GM19035 (cell line): ENCODE measurements around the gene CHD9.

ENCODE experiments used
- ATAC-seq: cut with Tn5 transposase; IDR thresholded peaks from one replicate; pipeline ENCODE4 v1.9.1; 2021; ENCODE audit not compliant: unreplicated experiment

Gene CHD9

GRCh38 chr16:53123747-53124146 lies 69.0 kb downstream of the CHD9 start:
- no peak for ATAC-seq

- ATAC-seq: no peak
These were observed 71.6 kb downstream of the CHD9 start for GRCh38 chr16:53126390-53126789.

- ATAC-seq: no peak
These were observed 74.7 kb downstream of the CHD9 start for GRCh38 chr16:53129281-53130158.

GRCh38 chr16:53130159-53131049 lies 75.6 kb downstream of the CHD9 start:
- peak; percentile 80 for ATAC-seq

DNA sequence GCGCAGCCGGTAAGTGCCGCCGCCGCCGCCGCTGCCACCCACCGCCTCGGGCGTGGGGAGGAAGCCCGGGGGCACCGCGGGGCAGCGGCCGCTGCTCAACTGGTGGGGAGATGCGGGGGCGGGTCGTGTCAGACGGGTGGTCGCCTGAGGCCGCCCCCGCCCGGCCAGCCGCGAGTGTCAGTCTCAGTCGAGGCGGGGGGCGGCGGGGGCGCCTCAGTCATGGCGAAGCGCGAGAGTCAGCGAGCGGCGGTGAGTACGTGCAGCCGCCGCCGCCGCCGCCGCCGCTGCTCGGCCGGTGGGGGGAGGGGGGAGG lies 76.2 kb downstream of the CHD9 start:
- ATAC-seq: peak; percentile 1

GRCh38 chr16:53131363-53132071 lies 76.7 kb downstream of the CHD9 start:
- ATAC-seq: no peak

GRCh38 chr16:53132406-53132805 lies 77.6 kb downstream of the CHD9 start:
- ATAC-seq: no peak

DNA sequence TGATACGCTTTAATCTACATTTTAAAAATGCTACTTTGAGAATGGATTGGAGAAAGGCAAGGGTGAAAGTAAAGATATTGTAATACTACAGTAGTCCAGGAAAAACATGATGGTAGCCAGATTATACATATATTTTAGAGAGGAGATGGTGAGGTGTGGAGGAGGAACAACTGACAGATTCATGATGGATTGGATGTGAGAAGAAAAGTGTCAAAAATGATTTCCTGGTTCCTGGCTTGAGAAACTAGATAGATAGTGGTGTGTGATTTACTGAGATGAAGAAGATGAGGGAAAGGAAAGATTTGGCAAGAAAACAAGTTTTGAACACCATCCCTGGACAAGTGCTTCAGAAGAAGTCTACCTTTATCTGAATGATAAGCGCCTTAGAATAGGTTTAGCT lies 80.5 kb downstream of the CHD9 start:
- ATAC-seq: no peak

- no peak for ATAC-seq
These were observed 88.2 kb downstream of the CHD9 start for GRCh38 chr16:53142823-53143568.

DNA sequence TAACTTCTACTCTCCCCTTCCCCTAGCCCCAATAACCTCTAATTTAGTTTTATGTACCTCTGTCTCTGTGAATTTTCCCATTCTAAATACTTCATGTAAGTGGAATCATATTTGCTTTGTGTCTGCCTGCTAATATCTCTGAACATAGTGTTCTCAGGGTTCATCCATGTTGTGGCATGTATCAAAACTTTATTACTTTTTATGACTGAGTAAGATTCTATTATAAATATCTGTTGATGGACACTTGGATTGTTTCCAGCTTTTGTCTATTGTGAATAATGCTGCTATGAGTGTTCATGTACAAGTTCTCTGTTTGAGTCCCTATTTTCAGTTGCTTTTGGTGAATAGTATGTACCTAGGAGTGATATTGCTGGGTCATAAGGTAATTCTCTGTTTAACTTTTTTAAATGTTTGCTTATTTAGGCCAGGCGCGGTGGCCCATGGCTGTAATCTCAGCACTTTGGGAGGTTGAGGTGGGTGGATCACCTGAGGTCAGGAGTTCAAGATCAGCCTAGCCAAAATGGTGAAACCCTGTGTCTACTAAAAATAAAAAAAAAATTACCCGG lies 92.8 kb downstream of the CHD9 start:
- ATAC-seq: no peak

DNA sequence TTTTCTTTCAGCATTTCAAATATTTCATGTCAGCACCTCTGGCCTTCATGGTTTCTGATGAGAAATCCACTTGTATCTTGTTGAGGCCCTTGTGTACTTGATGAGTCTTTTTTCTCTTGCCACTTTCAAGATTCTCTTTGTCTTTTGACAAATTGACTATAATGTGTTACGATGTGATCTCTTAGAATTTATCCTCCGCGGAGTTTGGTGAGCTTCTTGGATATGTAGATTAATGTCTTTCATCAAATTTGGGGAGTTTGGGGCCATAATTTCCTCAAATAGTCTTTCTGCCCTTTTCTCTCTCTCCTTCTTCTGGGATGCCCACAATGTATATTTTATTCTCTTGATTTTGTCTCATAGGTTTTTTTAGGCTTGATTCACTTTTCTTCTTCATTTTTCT lies 96.0 kb downstream of the CHD9 start:
- no peak for ATAC-seq

- ATAC-seq: no peak
These were observed 97.5 kb downstream of the CHD9 start for GRCh38 chr16:53152329-53152728.

DNA sequence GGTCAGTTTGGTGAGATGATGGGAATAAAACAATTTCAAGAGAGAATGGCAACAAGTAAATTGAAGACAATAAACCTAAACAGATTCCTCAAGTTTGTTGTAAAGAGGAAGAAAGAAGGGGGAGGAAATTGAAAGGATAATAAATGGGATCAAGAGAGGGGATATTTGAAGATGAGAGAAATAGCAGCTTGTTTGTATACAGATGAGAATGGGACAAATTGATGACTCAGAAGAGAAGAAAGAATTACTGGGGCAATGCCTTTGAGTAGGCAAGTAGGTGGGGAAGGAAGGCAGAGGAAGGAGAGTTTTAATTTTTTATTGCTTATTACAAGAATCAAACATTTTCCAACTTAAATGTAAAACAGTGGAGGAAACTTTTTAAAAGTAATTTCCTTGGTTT lies 98.3 kb downstream of the CHD9 start:
- ATAC-seq: no peak

DNA sequence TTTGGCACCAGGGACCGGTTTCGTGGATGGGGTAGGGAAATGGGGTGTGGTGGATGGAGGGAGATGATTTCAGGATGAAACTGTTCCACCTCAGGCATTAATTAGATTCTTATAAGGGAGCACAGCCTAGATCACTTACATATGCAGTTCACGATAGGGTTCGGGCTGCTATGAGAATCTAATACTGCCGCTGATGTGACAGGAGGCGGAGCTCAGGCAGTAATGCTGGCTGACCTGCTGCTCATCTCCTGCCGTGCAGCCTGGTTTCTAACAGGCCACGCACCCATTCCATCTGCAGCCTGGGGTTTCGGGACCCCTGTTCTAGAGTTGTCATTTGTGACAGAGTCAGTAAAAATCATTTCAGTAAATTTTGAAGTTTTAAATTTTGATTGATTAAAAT lies 99.7 kb downstream of the CHD9 start:
- no peak for ATAC-seq

DNA sequence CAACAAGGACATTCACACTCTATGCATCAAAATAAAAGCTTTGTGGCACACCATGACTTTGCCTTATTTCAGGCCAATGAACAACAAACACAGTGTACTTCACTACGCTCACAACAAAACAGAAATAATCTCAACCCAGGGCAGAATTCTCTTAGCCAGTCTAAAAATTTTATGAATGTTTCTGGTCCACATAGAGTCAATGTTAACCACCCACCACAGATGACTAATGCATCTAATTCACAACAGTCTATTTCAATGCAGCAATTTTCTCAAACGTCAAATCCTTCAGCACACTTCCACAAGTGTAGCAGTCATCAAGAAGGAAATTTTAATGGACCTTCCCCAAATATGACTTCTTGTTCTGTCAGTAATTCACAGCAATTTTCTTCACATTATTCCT lies 101.7 kb downstream of the CHD9 start:
- ATAC-seq: no peak

GRCh38 chr16:53159781-53160436 lies 105.1 kb downstream of the CHD9 start:
- peak; percentile 68 for ATAC-seq

DNA sequence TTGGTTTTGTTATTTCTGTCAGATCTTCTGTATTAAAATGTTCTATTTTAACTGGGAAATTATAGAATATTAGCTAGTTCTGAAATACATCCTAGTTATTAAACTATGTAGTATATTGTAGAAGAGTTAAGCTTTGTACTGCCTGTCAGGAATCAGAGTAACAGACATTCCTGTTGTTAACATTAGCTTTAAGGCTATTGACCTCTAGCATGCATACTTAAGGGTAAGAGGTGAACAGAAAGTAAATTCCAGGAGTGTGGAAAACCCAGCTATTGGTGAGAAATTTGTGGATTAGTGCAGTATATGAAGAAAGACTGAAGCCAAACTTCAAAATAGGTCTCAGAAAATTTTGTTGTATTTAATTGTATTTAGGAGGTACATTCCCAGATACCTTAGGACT lies 111.3 kb downstream of the CHD9 start:
- no peak for ATAC-seq

GRCh38 chr16:53168744-53169143 lies 114.0 kb downstream of the CHD9 start:
- no peak for ATAC-seq

DNA sequence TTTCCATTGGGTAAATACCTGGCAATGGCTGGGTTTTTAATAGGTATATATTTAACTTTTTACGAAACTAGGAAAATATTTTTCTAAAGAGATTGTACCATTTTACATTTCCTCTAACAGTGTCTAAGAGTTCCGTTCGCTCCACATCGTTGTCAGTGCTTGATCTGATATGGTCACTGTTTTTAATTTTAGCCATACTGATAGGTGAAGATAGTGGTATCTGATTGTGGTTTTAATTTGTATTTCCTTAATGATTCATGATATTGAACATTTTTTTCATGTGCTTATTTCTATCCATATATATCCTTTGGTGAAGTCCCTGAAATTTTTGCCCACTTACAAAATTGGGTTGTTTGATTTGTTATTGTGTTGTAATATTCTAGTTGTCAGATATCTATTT lies 117.7 kb downstream of the CHD9 start:
- no peak for ATAC-seq

GRCh38 chr16:53175118-53175517 lies 120.3 kb downstream of the CHD9 start:
- ATAC-seq: no peak
